Mesenchymal stem cell (in vitro differentiated cells and primary cell): Measurements from ENCODE around the gene SSNA1.

Experiments used
- DNase-seq: peaks from one replicate; pipeline ENCODE4 v3.0.0-alpha.2; 2013
- H2AFZ ChIP-seq: one replicate; pipeline ENCODE4 v1.6.1; 2013; ENCODE audit warnings: low read depth, mild to moderate bottlenecking, control low read depth, inconsistent platforms, low read length, moderate library complexity
- H2AK5ac ChIP-seq: 2 replicates; pipeline ENCODE4 v1.6.1; 2013; ENCODE audit warnings: low read length, moderate library complexity, mild to moderate bottlenecking, inconsistent platforms; ENCODE audit not compliant: severe bottlenecking
- H2BK120ac ChIP-seq: one replicate; pipeline ENCODE4 v1.6.1; 2013; ENCODE audit warnings: low read depth, mild to moderate bottlenecking, inconsistent platforms, low read length, moderate library complexity
- H2BK12ac ChIP-seq, 2 experiments: one replicate each; pipeline ENCODE4 v1.6.1; 2013; ENCODE audit warnings: inconsistent platforms in 2 of 2, low read length in 2 of 2, mild to moderate bottlenecking in 2 of 2, moderate library complexity in 2 of 2, control low read depth in 1 of 2
- H2BK15ac ChIP-seq: one replicate; pipeline ENCODE4 v1.6.1; 2013; ENCODE audit warnings: mild to moderate bottlenecking, low read depth, inconsistent platforms; ENCODE audit not compliant: poor library complexity, severe bottlenecking
- H2BK5ac ChIP-seq: 2 replicates; pipeline ENCODE4 v1.6.1; 2013; ENCODE audit warnings: low read depth, mild to moderate bottlenecking, low read length, control low read depth, inconsistent platforms; ENCODE audit not compliant: poor library complexity, severe bottlenecking
- H3K14ac ChIP-seq, 2 experiments: one replicate each; pipeline ENCODE4 v1.6.1; 2013; ENCODE audit warnings: inconsistent platforms in 2 of 2, low read length in 2 of 2, control low read depth in 1 of 2, mild to moderate bottlenecking in 1 of 2, moderate library complexity in 1 of 2
- H3K18ac ChIP-seq, 2 experiments: one replicate each; pipeline ENCODE4 v1.6.1; 2013; ENCODE audit warnings: inconsistent platforms in 2 of 2, low read length in 2 of 2, control low read depth in 1 of 2, low read depth in 1 of 2, mild to moderate bottlenecking in 1 of 2
- H3K23ac ChIP-seq, 2 experiments: one replicate each; pipeline ENCODE4 v1.6.1; 2013; ENCODE audit warnings: inconsistent platforms in 2 of 2, low read length in 2 of 2, mild to moderate bottlenecking in 2 of 2, moderate library complexity in 2 of 2, control low read depth in 1 of 2
- H3K27ac ChIP-seq: 2 replicates; pipeline ENCODE4 v1.5.1; 2013; ENCODE audit warnings: mild to moderate bottlenecking, moderate library complexity, low read length, control low read depth, inconsistent platforms; ENCODE audit not compliant: poor library complexity, severe bottlenecking
- H3K27me3 ChIP-seq, 2 experiments: 2 replicates each; pipeline versions ENCODE4 v1.6.1 to v1.7.0; 2013; ENCODE audit warnings: low read length in 2 of 2, mild to moderate bottlenecking in 2 of 2, moderate library complexity in 2 of 2, control low read depth in 1 of 2, inconsistent platforms in 1 of 2; ENCODE audit not compliant: control insufficient read depth in 1 of 2, insufficient read depth in 1 of 2
- H3K36me3 ChIP-seq, 2 experiments: 2 replicates each; pipeline versions ENCODE4 v1.6.1 to v1.7.0; 2013; ENCODE audit warnings: low read length in 2 of 2, control low read depth in 1 of 2, inconsistent platforms in 1 of 2, low read depth in 1 of 2, mild to moderate bottlenecking in 1 of 2; ENCODE audit not compliant: insufficient read depth in 2 of 2, control insufficient read depth in 1 of 2
- H3K4ac ChIP-seq, 2 experiments: one replicate each; pipeline ENCODE4 v1.6.1; 2013; ENCODE audit warnings: inconsistent platforms in 2 of 2, low read length in 2 of 2, mild to moderate bottlenecking in 2 of 2, moderate library complexity in 2 of 2, control low read depth in 1 of 2, low read depth in 1 of 2
- H3K4me1 ChIP-seq: 2 replicates; pipeline ENCODE4 v1.6.1; 2013; ENCODE audit warnings: low read depth, low read length, control low read depth; ENCODE audit not compliant: control insufficient read depth, insufficient read depth
- H3K4me2 ChIP-seq: 2 replicates; pipeline ENCODE4 v1.6.1; 2013; ENCODE audit warnings: low read length, mild to moderate bottlenecking, inconsistent platforms; ENCODE audit not compliant: poor library complexity, severe bottlenecking
- H3K4me3 ChIP-seq, 2 experiments: 2 replicates each; pipeline versions ENCODE4 v1.5.1 to v1.7.0; 2013; ENCODE audit warnings: low read length in 2 of 2, mild to moderate bottlenecking in 2 of 2, control low read depth in 1 of 2, low read depth in 1 of 2; ENCODE audit not compliant: insufficient read depth in 1 of 2
- H3K79me1 ChIP-seq: replicated peaks from 2 replicates; pipeline ENCODE4 v1.6.1; 2013; ENCODE audit warnings: mild to moderate bottlenecking, control low read depth, low read length, inconsistent platforms; ENCODE audit not compliant: poor library complexity, severe bottlenecking
- H3K9ac ChIP-seq: 2 replicates; pipeline ENCODE4 v1.7.0; 2013; ENCODE audit warnings: mild to moderate bottlenecking, low read length, moderate library complexity
- H3K9me3 ChIP-seq: 2 replicates; pipeline ENCODE4 v1.7.0; 2013; ENCODE audit warnings: mild to moderate bottlenecking, low read length; ENCODE audit not compliant: control insufficient read depth
- H4K8ac ChIP-seq: one replicate; pipeline ENCODE4 v1.6.1; 2013; ENCODE audit warnings: inconsistent platforms, mild to moderate bottlenecking, low read length, moderate library complexity
- H4K91ac ChIP-seq: one replicate; pipeline ENCODE4 v1.6.1; 2013; ENCODE audit warnings: mild to moderate bottlenecking, low read length, inconsistent platforms
- WGBS: methylation state at CpG from one replicate; pipeline ENCODE4 v1.1.7; 2013; ENCODE audit warnings: mixed read lengths; 5-methylcytosine and 5-hydroxymethylcytosine counted together

Gene SSNA1

DNA sequence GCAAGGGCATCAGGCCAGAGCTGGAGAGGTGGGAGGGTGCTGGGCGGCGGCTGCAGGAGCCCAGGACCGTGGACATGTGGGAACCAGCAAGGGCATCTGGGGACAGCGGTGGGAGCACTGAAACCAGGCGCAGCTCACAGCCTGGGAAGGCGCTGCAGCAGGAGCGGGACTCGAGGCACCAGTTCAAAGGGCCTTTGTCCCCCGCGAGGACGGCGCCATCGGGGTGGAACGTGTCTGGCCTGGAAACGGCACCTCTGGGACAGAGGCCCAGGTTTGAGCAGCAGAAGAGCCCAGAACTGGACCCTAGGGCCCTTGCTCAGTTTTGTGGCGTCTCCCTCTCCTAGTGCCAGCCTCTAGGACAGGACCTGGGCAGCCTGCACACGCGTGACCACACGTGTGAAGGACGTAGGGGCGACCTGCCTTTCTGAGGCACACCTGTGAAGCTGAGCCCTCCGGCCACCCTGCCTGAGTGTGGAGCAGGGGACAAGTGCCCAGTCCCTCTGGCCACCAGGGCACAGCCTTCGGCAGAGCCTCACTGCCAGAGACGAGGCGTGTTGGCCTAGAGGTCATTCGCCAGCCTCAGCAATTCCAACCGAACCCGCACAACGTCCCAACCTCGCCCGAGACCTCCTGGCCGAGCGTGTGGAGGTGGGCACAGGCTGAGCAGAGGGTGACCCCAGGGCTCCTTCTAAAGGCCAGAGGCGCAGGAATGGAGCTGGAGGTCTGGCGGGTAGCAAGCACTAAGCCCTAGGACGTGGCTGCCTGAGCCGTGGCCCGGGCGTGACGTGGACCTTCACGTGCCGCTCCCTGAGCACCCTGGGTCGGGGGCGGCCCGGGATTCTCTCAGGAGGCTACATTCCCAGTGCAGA is 14.4 kb upstream of the SSNA1 start:
- Histone ChIP-seq H2BK15ac (no peak overlapping the region), H3K27ac (no peak overlapping the region), H3K4me1 (peaks cover 15% of the 10 kb centered on the region), H3K4me2 (no peak overlapping the region), H3K23ac (no peak overlapping the region), H3K27me3 (peaks cover 39 to 59% of the 10 kb centered on the region in 2 experiments), H3K4me3 (no peak overlapping the region), H3K18ac (no peak overlapping the region), H3K9ac (no peak overlapping the region), H4K91ac (no peak overlapping the region), H3K36me3 (peaks cover 8 to 26% of the 10 kb centered on the region in 2 experiments), H2AFZ (no peak overlapping the region), H2BK12ac (no peak overlapping the region), H2AK5ac (no peak overlapping the region), H3K4ac (no peak overlapping the region), H4K8ac (no peak overlapping the region), H3K14ac (no peak overlapping the region), H3K9me3 (no peaks in the 10 kb centered on the region), H2BK5ac (no peak overlapping the region), H2BK120ac (no peak overlapping the region), H3K79me1 (no peaks in the 10 kb centered on the region)
- DNase-seq = no peak
- 90% methylated on average over 45 of the region's 45 CpGs for WGBS

DNA sequence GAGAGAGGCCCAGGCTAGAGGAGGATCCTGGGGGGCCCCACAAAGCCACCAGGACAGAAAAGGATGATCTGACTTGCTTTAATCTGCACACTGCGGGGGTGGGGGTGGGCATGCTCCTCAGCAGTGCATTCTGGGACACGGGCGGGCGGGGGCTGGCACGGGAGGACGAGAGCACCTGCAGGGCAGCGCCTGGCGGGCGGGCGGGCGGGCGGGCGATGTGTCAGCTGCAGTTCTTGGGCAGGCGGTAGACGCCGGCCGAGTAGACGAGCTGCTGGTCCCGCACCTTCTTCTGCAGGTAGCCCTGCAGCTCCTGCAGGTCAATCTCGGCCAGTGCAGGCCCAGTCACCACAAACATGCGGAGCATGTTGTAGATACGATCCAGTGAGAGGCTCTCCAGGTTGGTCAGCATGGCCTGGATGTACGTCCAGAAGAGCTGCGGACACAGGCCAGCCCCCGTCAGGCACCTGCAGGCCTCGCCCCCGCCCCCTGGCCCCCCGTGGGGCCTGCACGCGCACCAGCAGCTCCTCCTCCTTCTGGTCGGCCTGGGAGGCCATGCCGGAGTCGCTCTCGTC is 13.7 kb upstream of the SSNA1 start:
- Histone ChIP-seq H3K27me3 (peaks cover 39 to 52% of the 10 kb centered on the region in 2 experiments), H2BK5ac (no peak overlapping the region), H3K4me1 (peaks cover 8% of the 10 kb centered on the region), H3K18ac (no peak overlapping the region), H2AFZ (no peak overlapping the region), H4K8ac (no peak overlapping the region), H3K14ac (no peak overlapping the region), H2AK5ac (no peak overlapping the region), H2BK120ac (no peak overlapping the region), H3K79me1 (peaks cover 4% of the 10 kb centered on the region), H3K4me3 (no peak overlapping the region), H3K36me3 (peaks cover 14 to 33% of the 10 kb centered on the region in 2 experiments), H3K9me3 (no peaks in the 10 kb centered on the region), H4K91ac (no peak overlapping the region), H3K4me2 (no peak overlapping the region), H2BK15ac (no peak overlapping the region), H3K27ac (no peak overlapping the region), H3K4ac (no peak overlapping the region), H2BK12ac (no peak overlapping the region), H3K9ac (no peak overlapping the region), H3K23ac (no peak overlapping the region)
- DNase-seq = no peak
- WGBS = 61% methylated on average over 34 of the region's 34 CpGs

DNA sequence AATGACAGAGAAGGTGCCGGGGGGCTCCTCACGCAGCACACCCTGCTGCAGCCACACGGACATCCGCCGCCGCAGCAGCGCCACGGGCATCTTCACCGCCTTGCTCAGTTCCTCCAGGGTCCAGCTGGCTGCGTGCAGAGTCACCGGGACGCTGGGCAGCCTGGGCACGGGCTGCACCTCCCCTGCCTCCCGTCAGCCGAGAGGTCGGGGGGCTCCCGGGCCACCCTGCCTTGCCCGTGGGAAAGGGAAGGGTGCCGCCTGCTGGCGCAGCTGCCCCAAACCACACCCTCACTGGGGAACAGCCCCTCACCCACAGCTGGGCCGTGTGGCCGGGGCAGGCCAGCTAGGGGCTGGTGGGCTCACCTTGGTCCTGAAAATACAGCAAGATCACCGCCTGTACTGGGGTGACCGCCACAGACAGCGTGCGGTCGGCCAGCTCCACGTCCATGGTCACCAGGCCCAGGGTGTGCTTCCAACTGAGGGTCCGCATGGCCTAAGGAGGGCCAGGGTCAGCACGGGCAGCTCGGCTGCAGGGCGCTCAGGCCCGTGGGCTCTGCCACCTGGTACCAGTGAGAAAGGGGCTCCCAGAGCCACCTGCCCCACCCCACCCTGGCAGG is 13.0 kb upstream of the SSNA1 start:
- Histone ChIP-seq H2BK5ac (no peak overlapping the region), H3K27ac (no peak overlapping the region), H2BK15ac (no peak overlapping the region), H2AFZ (no peak overlapping the region), H3K4me3 (no peak overlapping the region), H3K27me3 (peaks cover 33 to 45% of the 10 kb centered on the region in 2 experiments), H2BK12ac (no peak overlapping the region), H3K18ac (no peak overlapping the region), H2BK120ac (no peak overlapping the region), H3K9ac (no peak overlapping the region), H3K4me2 (no peak overlapping the region), H3K4ac (no peak overlapping the region), H4K8ac (no peak overlapping the region), H4K91ac (no peak overlapping the region), H3K23ac (no peak overlapping the region), H2AK5ac (no peak overlapping the region), H3K9me3 (no peaks in the 10 kb centered on the region), H3K4me1 (peaks cover 7% of the 10 kb centered on the region), H3K14ac (no peak overlapping the region), H3K36me3 (peaks cover 20 to 40% of the 10 kb centered on the region in 2 experiments), H3K79me1 (peaks cover 4% of the 10 kb centered on the region)
- DNase-seq = no peak
- 61% methylated on average over 30 of the region's 33 CpGs for WGBS
